Tibial nerve (tissue), 4 donors: ENCODE results near the gene HOXA4.

Source experiments
- CTCF ChIP-seq, 5 experiments: fragments of 200-600 bp in 3 of 5; fragments of 450-650 bp in 2 of 5; sonication (generic) in 3 of 5; IDR thresholded peaks; one replicate each; pipeline ENCODE4 v1.5.1; 2016 to 2019; ENCODE audit warnings: antibody characterized with exemption in 5 of 5, mild to moderate bottlenecking in 3 of 5, moderate library complexity in 2 of 5
- EP300 ChIP-seq, 2 donors: sonication (generic); formaldehyde crosslinking; IDR thresholded peaks; one replicate each; pipeline ENCODE4 v1.6.1; 2017; ENCODE audit warnings: antibody characterized with exemption in 2 of 2, mild to moderate bottlenecking in 1 of 2

- TF ChIP-seq CTCF (IDR thresholded peaks at IDR 0.05) (no peak), EP300 (IDR thresholded peaks at IDR 0.05) (no peak)
Observed at GRCh38 chr7:27114881-27115220, 15.7 kb downstream of the HOXA4 start.
